Heart left ventricle (tissue), 13 donors: Measurements from ENCODE around the gene KCNJ10.

ENCODE experiments used
- CTCF ChIP-seq, 12 donors: fragments of 200-600 bp; sonication (generic) in 4 of 12; IDR thresholded peaks; one replicate each; pipeline versions ENCODE4 v1.5.0 to v1.8.0; 2018 to 2022; ENCODE audit warnings: antibody characterized with exemption in 12 of 12, mild to moderate bottlenecking in 5 of 12
- POLR2A ChIP-seq, 2 donors: fragments of 450-650 bp; IDR thresholded peaks; one replicate each; pipeline ENCODE4 v1.6.1; 2017; ENCODE audit warnings: antibody characterized with exemption in 2 of 2, mild to moderate bottlenecking in 2 of 2, moderate library complexity in 2 of 2
- donor health status: ischemic (EF 13 %, LVEDD 7.1; RV severe dilation, severe dysfunction).
- donor health status: DM: no; HTN: yes; CAD: no.
- donor health status: DM: no; HTN: no; CAD: no.
- donor health status: ischemic (EF 25% LVEDD 6.9; RV normal size, moderate dysfunction).
- donor health status: ischemic (EF 25% LVEDD 5.7; RV mildly dilated, moderate dysfunction).
- donor health status: ischemic (EF 35%, LVEDD 5.7; RV mildly dilated, moderate dysfunction).
- donor health status: nonischemic (EF 11% LVEDD 7.7; RV severe dilation, severe dysfunction).
- donor health status: DM: yes; HTN: yes; CAD: no.
- donor health status: PGD.
- donor health status: ischemic (EF 29% LVEDD 5.4; RV normal size, mild dysfunction).
- donor health status: nonischemic (EF 23%, LVEDD 6.1; RV moderate dilation, normal function).

- TF ChIP-seq CTCF (IDR thresholded peaks at IDR 0.05) (no peak), POLR2A (IDR thresholded peaks at IDR 0.05) (no peak)
These were observed 24.3 kb upstream of the KCNJ10 start for GRCh38 chr1:160094291-160094625.
